ENCODE results near the gene GGA1.

GRCh38 chr22:37626144-37626543 lies 17.5 kb downstream of the GGA1 start:
- TF ChIP-seq POLR2A (IDR thresholded peaks at IDR 0.05) = no peak
- TF ChIP-seq, protein P1, sequence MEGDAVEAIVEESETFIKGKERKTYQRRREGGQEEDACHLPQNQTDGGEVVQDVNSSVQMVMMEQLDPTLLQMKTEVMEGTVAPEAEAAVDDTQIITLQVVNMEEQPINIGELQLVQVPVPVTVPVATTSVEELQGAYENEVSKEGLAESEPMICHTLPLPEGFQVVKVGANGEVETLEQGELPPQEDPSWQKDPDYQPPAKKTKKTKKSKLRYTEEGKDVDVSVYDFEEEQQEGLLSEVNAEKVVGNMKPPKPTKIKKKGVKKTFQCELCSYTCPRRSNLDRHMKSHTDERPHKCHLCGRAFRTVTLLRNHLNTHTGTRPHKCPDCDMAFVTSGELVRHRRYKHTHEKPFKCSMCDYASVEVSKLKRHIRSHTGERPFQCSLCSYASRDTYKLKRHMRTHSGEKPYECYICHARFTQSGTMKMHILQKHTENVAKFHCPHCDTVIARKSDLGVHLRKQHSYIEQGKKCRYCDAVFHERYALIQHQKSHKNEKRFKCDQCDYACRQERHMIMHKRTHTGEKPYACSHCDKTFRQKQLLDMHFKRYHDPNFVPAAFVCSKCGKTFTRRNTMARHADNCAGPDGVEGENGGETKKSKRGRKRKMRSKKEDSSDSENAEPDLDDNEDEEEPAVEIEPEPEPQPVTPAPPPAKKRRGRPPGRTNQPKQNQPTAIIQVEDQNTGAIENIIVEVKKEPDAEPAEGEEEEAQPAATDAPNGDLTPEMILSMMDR (IDR thresholded peaks at IDR 0.05) = peak in 3 of 4 experiments; percentile 20 to 32 (median 23)
- TF ChIP-seq POLR2AphosphoS5 (IDR thresholded peaks at IDR 0.05) = peak; percentile 30
- no peak for TF ChIP-seq EP300 (IDR thresholded peaks at IDR 0.05)

All from gastroesophageal sphincter (tissue), 3 donors.